NCI-H1436 (cell line): Measurements from ENCODE around the gene RFT1.
"Not testable (repeated sequence)": the region's sequence is repeated elsewhere in the genome, so short reads cannot be mapped to it uniquely, and the experiment has no call there.

Source experiments
- DNase-seq: peaks from one replicate; lab custom pipeline; 2025; lab: John Stamatoyannopoulos, UW

Gene RFT1

DNA sequence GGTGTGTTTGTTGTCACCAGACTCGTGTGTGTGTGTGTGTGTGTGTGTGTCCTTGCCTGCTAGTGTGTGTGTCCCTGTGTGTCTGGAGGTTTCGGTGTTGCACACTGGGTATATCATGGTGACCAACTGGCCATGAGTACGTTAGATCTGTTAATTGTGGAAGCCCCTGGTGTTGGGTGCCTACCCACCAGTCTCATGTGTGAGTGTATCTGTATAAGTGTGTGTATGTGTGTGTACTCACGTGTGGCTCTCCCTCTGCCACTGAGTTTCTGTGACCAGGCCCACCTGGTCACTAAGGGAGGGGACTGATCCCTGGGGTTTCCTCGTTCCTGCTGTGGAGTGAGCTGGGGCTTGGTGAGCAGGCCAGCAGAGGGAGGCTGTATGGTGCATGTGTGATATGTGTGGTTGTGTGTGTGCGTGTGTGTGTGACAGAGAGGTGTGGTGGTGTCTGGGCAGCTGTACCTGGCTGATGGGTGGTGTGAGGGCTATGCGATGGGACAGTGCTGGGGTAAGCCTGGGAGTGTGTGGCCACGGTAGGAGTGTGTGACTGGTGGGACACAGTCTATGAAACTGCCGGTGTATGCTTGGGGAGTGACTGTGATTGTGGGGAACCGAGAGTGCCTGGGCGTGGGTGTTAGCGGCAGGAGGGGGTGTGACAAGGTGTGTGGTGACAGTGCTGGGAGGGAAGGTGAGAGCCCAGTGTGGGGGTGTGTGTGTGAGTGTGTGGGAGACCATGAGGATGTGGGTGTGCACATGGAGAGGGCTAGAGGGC, 32.6 kb upstream of the RFT1 start:
- DNase-seq: no peak

DNA sequence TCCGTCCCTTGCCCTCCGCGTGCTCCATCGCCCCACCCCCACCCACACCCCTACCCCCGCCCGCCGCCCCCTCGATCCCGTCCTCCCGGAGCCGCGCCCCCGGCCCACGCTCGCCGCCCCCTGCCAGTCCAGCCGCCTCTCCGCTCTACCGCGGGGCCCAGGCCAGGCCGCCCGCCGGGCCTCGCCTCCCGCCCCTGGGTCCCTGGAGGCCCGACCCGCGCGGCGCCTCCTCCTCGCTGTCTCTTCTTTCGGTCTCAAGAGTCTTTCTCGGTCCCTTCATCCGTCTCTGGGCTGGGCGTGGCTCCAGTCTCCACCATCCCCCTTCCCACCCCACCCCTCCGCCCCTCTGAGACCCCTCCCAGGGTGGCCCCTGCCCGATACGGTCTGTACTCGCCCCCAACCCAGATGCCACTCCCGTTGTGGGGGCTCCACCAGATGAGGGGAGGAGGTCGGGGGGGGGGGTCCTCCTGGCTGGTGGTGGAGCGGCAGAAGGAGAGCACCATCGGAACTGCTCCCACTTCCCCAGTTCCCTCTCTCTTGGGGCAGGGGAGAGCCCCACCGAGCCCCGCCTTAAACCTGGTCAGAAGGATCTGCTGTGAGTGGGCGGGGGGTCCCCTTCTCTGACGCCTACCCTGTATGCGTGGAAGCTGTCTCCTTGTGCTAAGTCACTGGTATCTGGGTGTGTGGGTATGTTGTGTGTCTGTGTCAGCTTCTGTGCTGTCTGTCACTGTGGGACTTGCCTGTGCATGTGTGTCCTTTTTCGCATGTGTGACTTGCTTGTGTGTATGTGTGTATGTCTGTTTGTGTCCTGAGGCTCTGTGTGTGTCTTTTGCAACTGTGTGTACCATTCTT, 31.8 kb upstream of the RFT1 start:
- DNase-seq: no peak

DNA sequence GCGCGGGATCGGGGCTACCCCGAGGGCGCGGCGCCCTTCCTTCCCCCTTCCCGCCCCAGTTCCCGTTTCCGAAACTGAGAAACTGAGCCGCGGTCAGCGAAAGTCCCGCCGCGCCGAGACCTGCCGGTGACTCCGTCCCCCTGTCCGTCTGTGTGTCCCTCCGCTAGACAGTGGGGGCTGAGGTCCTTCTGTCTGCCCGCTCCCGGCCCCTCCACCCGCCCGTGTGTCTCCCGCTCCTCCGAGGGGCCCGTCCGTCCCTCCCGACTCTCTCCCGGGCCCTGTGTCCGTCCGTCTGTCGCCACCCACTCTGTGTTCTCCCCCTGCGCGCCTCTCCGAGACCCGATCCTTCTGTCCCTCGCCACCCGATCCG, 31.2 kb upstream of the RFT1 start:
- no peak for DNase-seq

DNA sequence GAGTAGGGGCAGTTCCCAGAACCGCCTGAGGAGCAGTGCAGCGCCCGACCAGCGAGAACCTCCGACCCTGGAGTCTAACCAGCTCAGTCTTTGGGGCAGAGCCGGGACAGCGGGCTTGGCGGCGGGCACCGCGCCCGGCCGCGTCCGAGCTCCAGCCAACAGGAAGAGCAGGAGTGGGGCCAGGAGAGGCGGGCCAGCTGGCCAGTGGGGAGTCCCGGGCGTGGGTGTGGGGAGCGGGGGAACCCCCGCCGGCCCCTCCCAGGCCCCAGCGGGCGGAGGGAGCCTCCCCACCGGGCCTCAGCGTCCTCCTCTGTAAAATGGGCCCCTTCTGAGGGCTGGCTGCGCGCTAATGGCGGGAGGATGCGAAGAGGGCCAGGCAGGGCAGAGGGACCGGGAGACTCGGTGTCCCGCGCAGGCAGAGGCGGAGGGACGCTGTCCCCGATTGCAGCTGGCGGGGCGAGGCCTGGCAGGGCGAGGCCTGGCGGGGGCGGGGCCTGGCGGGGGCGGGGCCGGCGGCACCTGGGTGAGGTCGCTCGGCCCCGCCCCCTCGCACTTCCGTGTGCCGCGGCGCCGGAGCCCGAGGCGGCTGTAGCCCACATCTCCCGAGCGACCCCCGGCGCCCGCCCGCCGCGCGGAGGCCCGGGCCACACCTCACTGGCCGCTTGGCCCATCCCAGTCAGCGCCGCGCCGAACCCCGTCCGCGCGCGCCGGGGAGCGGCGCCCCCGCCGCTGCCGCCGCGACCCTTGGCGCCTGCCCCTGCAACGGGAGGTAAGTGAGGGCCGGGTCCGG, 30.6 kb upstream of the RFT1 start, which contains the start of gene PRKCD:
PRKCD (plus strand) TSS at position 550 of the 790 bp plus-strand sequence. CDS start 17,214 bp downstream, outside the sequence.
- peak; percentile 28 for DNase-seq

DNA sequence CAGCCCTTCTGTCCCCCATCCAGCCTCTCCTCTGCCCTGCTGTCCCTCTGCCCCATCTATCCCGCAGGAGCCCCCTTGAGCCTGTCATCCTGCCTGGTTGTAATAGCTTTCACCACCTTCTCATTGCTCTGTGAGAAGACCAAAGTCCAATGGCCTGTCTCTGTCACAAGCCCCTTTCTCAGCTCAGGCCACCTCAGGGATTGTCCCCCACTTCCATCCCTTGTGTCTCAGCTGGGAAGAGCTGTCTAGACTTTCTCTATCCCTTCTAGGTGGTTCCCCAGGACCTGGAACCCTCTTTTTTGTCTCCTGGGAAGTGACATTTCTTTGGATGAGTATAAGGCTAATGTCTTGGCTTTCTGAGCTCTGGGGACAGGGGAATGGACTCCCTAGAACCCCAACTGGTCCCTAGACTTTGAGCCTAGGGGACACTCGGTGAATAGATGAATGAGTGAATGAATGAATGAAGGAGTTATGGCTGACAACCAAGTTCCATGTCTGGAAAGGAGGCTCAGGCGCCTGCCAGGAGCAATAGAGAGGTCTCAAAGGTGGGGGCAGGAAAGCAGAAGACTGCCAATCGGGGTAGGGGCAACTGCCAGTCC, 29.9 kb upstream of the RFT1 start:
- no peak for DNase-seq

DNA sequence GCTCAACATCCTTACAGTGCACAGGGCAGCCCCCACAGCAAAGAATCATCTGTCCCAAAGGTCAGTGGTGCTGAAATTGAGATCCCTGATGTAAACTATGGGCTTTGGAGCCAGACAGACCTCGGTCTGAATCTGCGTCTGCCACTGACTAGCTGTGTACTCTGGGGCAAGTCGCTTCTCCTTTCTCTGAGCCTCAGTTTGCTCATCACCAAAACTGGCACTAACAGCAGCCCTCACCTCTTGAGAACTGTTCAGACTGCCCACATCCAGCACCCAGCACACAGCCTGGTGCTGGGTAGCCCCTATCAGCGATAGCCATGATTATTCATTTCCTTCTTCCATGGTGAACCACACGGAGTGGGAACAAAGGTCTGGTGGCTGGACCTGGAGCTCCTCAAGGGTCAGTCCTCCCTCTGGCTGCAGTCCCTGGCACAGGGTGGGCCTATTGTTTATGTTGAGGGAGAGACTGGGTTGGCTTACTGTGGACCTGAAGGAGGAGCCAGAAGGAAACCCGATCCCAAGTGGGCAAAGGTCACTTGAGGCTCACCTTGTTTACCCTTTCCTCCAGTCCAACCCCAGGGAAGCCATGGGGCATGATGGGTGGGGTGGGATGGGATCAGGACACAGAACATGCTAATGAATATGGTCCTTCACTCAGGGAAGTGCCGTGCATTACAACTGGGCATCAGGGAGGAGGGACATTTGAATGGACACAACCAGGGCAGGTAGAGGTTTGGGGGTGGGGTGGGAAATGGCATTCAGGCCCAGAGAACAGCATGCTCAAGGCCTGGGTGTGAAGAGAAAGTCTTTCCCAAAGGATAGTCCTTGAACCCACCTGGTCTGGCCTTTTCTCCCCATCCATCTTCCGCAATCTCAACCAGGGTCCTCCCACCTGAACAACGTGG, 29.2 kb upstream of the RFT1 start:
- no peak for DNase-seq

DNA sequence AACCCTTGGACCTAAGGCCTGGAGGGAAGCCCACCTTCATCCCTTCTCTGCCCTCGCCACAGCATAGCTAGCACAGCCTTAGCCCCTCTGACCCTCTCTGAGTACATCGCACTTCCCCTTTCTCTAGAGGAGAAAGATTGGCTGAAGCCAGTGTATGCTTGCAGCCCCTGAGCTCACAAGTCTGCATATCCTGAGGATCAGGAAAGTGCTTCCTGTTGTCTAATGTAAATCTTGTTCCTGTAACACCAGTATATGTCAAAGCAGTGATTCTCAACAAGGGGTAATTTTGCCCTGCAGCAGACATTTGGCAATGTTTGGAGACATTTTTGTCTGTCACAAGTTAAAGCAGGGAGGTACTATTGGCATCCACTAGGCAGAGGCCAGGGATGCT, 28.5 kb upstream of the RFT1 start:
- no peak for DNase-seq

DNA sequence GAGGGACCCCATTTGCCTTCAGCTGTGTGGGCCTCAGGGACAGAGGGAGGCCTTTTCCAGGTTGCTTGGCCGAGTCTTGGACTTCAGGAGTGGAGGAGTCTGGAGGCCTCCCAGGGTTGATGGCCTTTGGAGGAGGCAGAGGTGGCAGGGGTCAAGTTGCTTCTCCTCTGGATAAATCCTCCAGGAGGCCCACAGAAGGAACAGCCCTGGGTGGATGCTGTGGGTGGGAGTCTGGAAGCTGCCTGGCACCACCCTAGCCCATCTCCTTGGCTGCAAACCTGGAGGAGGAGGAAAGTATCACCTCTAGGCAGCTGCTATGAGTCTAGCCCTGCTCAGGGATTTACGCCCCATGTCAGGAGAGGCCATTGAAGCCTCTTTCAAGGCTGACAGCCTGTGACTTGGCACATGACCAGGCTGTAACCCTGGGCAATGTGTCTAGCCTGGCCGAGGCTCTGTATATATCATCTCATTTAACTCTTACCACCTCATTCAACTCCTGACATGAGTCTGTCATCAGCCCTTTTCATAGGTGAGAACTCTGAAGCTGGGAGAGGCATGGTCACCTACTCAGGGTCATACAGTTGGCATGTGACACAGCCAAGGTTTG, 27.8 kb upstream of the RFT1 start:
- DNase-seq: no peak

DNA sequence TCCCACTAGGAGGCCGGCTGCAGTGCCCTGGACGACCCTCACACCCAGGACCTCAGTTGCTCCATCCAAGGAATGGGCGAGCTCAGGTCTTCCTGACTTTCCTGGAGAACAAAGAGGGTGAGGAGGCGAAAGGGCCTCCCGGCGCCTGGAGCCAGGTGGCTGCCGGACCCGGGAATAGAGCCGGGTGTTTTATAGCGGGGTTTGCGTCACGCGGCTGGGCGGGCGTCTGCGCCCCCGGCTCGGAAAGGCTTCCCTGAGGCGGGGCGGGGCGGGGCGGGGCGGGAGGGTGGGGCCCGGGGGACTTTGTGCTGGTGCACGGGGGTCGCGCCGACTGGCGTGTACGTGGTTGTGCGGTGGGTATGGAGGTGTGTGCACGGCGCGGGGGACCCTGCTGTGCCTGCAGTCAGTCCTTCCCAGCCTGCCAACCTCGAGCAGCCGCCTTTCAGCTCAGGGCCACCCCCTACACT, 26.2 kb upstream of the RFT1 start:
- no peak for DNase-seq

DNA sequence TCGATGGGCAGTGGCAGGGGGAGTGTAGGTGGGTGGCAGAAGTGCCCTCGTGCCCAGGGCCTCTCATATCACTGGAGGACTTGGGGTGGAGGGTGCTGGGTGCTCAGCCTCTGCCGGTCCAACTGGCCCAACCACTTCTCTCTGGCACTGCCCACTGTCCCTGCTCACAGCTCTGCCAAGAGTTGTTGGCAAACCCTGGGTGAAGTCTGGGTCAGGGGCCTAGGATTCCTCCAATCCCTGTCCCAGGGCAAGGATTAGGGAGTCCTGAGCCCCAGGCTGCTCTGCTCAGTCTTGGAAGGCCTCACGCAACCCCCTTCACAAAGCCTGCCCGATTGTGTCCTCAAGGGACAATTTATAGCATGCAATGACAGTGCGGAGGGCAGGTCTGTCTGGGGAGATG, 25.5 kb upstream of the RFT1 start:
- DNase-seq: no peak

DNA sequence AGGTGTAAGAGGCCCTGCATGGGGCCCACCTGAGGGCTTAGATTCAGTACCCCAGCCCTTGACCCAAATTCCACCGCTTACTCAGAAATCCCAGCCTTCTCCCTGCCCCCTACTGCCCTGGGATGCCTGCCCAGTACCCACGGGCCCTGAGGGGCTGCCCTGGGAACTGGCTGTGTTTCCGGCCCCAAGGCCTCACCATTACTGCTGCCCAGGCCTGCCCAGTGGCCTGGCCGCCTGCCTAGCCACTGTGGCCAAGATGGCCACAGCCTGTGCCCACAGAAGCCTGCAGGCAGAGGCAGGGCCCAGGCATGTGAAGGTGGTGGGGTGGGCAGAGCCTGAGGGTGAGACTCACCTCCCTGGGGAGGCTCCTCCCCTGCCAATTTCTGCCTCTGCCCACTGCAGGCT, 24.6 kb upstream of the RFT1 start:
- no peak for DNase-seq

DNA sequence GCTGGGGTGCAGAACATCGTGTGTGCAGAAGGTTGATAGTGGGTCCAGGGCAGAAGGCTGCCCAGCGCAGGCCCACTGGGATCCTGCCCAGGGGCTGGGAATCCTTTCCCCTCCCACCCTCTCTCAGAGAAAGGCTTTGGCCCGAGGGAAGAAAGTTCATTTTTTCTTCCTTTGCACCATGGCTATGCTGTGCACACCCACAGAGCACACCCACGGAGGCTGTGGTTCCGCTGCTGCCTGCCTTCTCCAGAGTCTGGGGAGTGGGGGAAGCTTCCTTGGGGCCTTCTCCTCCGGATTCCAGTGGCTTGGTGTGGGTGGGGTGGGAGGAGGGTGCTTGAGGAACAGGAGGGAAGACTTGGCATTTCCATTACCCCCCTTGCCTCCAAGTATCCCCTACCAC, 23.7 kb upstream of the RFT1 start:
- no peak for DNase-seq

DNA sequence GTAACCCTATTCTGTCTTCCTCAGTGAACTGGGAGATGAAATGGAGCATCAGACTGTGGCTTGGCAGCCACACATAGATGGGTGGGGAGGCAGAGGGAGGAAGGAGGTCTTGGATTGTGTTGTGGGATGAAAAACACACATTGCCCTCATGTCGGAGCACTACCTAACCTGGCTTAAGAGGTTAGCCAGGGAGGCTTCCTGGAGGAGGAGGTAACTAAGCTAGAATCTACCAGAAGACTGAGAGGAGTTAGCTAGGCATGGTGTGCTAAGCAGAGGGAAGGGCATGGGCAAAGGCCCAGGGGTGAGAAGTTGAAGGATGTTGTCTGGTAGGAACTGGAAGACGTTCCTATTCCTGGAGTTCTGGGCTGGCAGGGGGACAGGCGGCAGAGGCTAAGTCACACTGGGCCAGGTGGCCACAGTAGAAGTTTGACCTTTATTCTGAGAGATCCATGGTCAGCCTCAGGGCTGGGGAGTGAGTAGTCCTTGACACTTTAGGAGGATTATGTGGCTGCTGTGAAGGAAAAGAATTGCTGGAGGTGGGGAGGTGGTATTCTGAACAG, 23.1 kb upstream of the RFT1 start:
- DNase-seq: no peak

DNA sequence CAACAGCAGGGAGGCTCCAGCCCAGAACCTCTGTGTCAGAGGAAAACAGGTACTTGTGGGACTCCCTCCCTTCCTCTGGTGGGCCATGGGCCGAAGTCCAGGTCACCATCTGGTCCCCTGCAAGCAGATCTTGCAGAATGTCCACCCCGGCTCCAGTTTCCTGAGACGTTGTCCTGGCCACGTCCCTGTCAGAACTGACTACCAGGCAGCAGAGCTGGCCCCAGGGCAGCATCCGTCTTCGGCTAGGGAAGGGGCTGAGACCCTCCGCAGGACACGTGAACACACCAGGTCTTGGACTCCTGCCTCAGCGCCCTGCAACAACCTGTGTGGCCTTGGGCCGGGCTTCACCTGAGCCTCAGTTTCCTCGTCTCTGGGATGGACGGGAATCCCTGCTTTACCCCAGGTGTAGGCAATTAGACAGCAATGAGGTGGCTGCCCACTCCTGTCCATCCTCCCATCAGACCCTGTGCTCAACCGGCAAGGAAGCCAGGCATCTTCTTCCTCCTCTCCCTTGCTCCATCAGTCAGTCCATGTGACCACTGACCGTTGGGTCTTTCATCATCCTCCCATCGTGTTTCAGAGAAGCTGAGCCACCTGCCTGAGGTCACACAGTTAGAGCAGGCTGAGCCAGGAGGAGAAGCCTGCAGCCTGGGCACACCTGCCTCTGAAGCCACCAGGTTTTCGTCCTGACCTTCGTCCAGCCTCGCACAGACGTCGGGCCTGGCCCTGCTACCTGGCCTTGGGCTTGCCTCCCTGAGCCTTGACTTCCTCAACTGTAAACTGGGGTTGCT, 21.8 kb upstream of the RFT1 start:
- DNase-seq: no peak

DNA sequence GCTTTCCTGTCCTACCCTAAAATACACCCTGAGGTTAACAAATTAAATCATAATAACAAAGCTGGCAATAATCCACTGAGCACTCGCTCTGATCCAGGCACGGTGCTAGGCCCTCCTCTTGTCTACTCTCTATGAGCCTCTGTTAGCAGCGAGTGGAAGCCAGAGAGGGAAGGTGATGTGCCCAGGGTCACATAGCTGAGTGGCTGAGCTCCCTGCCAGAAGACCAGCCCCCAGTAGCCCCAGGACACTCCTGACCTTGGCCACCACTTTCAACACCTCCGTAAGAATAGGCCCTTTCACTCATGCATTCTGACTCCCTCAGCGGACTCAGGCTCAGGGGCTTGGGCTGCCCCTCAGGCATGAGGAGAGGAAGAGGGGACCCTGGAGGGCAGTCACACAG, 21.2 kb upstream of the RFT1 start:
- no peak for DNase-seq

DNA sequence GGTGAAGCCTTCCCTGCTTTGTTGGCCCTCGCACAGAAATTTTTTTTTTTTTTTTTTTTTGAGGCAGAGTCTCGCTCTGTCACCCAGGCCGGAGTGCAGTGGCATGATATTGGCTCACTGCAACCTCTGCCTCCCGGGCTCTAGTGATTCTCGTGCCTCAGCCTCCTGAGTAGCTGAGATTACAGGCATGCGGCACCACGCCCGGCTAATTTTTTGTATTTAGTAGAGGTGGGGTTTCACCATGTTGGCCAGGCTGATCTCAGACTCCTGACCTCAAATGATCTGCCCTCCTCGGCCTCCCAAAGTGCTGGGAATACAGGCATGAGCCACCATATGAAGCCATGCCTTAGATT, 20.8 kb upstream of the RFT1 start:
- not testable (repeated sequence) for DNase-seq

DNA sequence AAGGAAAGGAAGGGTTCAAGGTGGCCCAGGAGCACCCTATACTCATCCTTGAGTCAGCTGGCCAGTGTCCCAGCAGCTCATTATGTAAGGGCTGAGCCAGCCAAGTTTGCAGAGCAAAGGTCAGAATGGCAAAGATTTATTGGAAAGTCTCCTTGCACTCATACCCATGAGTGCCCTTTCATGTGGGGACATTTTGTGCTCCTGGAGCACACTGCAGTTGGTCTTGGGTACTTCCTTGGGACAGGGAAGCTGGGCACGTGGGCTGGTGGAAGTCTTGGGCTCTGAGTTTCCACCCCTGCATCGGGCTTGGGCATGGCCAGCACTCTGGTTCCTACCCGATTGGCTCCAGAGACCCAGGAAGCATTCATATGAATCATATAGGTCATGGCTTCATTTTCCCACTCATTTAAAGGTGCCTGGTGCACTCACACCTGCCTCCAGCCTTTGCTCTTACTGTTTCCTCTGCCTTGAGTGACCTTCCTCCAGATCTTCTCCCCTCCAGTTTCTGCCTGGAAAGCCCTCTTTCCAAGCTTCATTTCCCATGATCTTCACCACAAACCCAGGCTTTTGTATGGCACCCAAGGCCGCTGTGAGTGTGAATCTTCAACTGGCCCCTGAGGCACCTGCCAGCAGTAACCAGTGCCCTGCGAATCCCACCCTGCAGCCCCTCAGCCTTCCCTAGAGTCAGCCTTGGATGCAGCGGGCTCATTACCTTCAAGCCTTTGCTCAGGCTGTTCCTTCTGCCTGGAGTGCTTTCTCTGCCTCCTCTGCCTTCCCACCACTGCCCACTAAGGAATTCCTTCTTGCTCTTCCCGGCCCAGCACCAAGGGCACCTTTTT, 20.2 kb upstream of the RFT1 start:
- no peak for DNase-seq

DNA sequence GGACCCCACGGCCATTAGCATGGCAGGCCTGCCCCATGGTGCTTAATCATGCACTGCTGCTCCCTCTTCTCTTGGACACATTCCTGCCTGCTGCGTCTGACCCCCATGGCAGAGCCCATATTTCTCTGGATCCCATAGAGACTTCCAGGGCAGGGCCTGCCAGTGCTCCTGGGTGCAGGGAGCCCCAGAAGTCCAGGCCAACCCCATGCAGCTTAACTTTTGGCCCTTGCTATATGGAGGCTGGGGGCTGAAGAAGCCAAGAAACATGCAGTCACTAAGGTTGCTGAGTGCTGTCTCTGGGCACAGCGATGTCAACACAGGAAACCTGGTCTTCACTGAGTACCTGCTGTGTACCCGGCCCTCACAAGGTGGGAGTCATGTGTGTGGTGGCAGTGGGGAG, 19.5 kb upstream of the RFT1 start:
- no peak for DNase-seq
